GM06990 (cell line): ENCODE data around the gene PNKP.

Experiments
- DNase-seq: peaks from one replicate; pipeline ENCODE4 v3.0.0-alpha.2; 2011; ENCODE audit not compliant: insufficient read length; ENCODE audit errors: extremely low read depth
- H3K27me3 ChIP-seq: replicated peaks from 2 replicates; pipeline ENCODE4 v1.6.0; 2011; ENCODE audit warnings: low read length; ENCODE audit not compliant: control insufficient read depth, insufficient read depth
- H3K36me3 ChIP-seq: 2 replicates; pipeline ENCODE4 v1.5.1; 2011; ENCODE audit warnings: low read length; ENCODE audit not compliant: control insufficient read depth, insufficient read depth
- H3K4me3 ChIP-seq: replicated peaks from 2 replicates; pipeline ENCODE4 v1.5.1; 2011; ENCODE audit warnings: low read depth, mild to moderate bottlenecking, control low read depth, low read length
- CTCF ChIP-seq: IDR thresholded peaks from 2 replicates; pipeline ENCODE4 v1.5.1; 2011; ENCODE audit warnings: low read length, control low read depth, mild to moderate bottlenecking, inconsistent platforms; ENCODE audit not compliant: insufficient read depth, poor library complexity, severe bottlenecking

Gene PNKP

GRCh38 chr19:49812452-49812996 lies 54.9 kb downstream of the PNKP start:
- H3K4me3 ChIP-seq, result peak overlapping the region; percentile 77
- no peaks in the 10 kb centered on the region for H3K27me3 ChIP-seq
- TF ChIP-seq CTCF, result no peak

GRCh38 chr19:49811328-49811727 lies 56.0 kb downstream of the PNKP start:
- TF ChIP-seq CTCF, result no peak
- peaks cover 2% of the 10 kb centered on the region; the same call in 1 of the 2 replicates for H3K36me3 ChIP-seq
- H3K27me3 ChIP-seq, result no peaks in the 10 kb centered on the region
- no peak for DNase-seq
- no peak overlapping the region for H3K4me3 ChIP-seq

More at GRCh38 chr19:49812452-49812996, 54.9 kb downstream of the PNKP start:
- H3K36me3 ChIP-seq, result peaks cover 1% of the 10 kb centered on the region; the same call in 1 of the 2 replicates
- no peak for DNase-seq
